HUES48 (cell line): ENCODE measurements around the gene NOL11.
"Not testable (repeated sequence)": the region's sequence is repeated elsewhere in the genome, so short reads cannot be mapped to it uniquely, and the experiment has no call there.

Experiments used
- H3K27ac ChIP-seq: one replicate; pipeline ENCODE4 v1.7.0; 2013; ENCODE audit warnings: low read depth, low read length, inconsistent platforms
- H3K27me3 ChIP-seq: 2 replicates; pipeline ENCODE4 v1.6.1; 2013; ENCODE audit warnings: mild to moderate bottlenecking, low read length; ENCODE audit not compliant: control insufficient read depth, insufficient read depth
- H3K36me3 ChIP-seq: 2 replicates; pipeline ENCODE4 v1.6.1; 2013; ENCODE audit warnings: low read length; ENCODE audit not compliant: control insufficient read depth, insufficient read depth
- H3K4me1 ChIP-seq: 2 replicates; pipeline ENCODE4 v1.6.1; 2013; ENCODE audit warnings: mild to moderate bottlenecking, low read length; ENCODE audit not compliant: control insufficient read depth, insufficient read depth
- H3K4me3 ChIP-seq: 2 replicates; pipeline ENCODE4 v1.5.1; 2013; ENCODE audit warnings: mild to moderate bottlenecking, low read depth, low read length
- H3K9ac ChIP-seq: 2 replicates; pipeline ENCODE4 v1.6.1; 2013; ENCODE audit warnings: mild to moderate bottlenecking, low read depth, low read length, moderate library complexity
- H3K9me3 ChIP-seq: 2 replicates; pipeline ENCODE4 v1.6.1; 2013; ENCODE audit warnings: low read length; ENCODE audit not compliant: control insufficient read depth, insufficient read depth

Gene NOL11

GRCh38 chr17:67754686-67755085, 37.0 kb downstream of the NOL11 start:
- not testable (repeated sequence) for H3K9me3 ChIP-seq, H3K27ac ChIP-seq, H3K4me3 ChIP-seq, H3K27me3 ChIP-seq, H3K9ac ChIP-seq
- Histone ChIP-seq H3K36me3 (peaks cover 17% of the 10 kb centered on the region), H3K4me1 (peaks cover 24% of the 10 kb centered on the region)

DNA sequence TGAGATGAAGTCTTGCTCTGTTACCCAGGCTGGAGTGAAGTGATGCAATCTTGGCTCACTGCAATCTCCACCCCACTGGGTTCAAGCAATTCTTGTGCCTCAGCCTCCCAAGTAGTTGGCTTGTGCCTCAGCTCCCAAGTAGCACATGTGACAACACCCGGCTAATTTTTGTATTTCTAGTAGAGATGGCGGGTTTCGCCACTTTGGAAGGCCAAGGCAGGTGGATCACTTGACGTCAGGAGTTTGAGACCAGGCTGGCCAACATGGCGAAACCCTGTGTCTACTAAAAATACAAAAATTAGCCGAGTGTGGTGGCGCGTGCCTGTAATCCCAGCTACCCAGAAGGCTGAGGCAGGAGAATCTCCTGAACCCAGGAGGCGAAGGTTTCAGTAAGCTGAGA, 39.0 kb downstream of the NOL11 start:
- not testable (repeated sequence) for H3K36me3 ChIP-seq, H3K27me3 ChIP-seq, H3K9ac ChIP-seq, H3K4me3 ChIP-seq, H3K9me3 ChIP-seq, H3K27ac ChIP-seq
- H3K4me1 ChIP-seq: peaks cover 13% of the 10 kb centered on the region

DNA sequence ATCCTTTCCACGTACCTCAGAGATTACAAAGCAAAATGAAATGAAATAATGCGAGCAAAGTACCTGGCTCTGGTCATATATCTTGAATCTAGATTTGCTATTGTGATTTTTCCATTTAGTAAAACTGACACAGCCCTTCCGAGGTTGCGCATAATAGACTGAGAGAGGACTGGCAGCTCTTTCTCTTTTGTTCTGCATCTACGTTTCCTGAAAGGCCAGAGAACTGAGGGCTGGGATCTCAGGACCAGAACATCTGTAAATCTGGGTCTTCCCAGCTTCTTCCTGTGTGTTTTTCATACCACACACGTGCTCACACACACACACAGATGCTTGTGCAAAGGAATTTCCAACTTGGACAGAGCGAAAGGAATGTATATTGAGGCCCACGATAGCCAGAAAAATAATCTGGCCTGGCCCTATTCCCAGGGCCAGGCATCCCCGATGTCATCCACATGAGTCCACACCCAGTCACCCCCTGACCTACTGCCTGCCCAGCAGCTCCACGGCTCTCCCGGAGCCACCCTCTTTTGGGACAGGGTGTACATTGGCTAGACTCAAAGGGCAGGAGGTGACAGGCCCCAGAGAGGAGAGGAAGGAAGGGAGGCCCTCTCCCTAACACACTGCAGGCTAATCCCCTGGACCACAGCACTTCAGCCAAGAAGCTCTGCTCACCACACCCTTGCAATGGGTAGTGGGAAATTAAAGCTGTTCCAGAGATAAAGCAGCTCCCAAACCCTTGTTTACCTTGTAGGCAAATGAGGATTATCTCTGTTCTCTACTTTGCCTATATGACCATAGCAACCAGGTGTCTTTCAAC, 41.8 kb downstream of the NOL11 start:
- no peaks in the 10 kb centered on the region for H3K9me3 ChIP-seq
- H3K4me3 ChIP-seq: no peak overlapping the region
- peak overlapping the region; percentile 25 for H3K27ac ChIP-seq
- no peaks in the 10 kb centered on the region for H3K36me3 ChIP-seq
- H3K27me3 ChIP-seq: no peaks in the 10 kb centered on the region
- peaks cover 9% of the 10 kb centered on the region; the same call in 1 of the 2 replicates for H3K4me1 ChIP-seq
- no peak overlapping the region for H3K9ac ChIP-seq

DNA sequence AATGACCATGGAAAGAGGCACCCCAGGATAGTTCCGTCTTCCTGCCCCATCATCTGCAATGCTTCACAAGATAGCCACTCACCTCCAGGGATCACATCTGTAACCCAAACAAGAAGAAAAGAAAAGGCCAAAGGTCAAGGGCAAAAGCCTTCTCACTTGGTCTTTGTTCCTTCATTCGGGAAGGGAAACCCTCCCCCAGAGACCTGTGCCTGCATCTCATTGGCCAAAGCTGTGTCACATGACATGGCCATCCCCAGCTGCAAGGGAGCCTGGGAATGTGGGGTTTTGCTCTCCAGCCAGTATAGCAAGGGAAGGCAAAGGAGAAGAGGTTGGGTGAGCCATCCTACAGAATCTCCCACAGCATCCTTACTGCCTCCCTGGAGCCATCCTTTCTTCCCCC, 47.9 kb downstream of the NOL11 start:
- Histone ChIP-seq H3K9me3 (no peaks in the 10 kb centered on the region), H3K4me3 (no peak overlapping the region), H3K36me3 (no peaks in the 10 kb centered on the region), H3K27me3 (no peaks in the 10 kb centered on the region), H3K27ac (no peak overlapping the region), H3K4me1 (no peaks in the 10 kb centered on the region), H3K9ac (no peak overlapping the region)

DNA sequence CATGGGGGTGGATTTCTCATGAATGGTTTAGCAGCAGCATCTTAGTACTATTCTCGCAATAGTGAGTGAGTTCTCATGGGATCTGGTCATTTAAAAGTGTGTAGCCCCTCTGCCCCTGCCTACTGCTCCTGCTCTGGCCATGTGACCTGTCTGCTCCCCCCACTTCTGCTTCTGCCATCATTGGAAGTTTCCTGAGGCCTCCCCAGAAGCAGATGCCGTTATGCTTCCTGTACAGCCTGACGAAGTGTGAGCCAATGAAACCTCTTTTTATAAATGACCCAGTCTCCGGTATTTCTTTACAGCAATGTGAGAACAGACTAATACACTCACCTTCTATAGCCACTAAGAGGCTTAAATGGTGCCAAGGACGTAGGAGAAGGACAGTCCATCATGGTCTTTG, 51.5 kb downstream of the NOL11 start:
- no peaks in the 10 kb centered on the region for H3K4me1 ChIP-seq
- H3K9ac ChIP-seq: no peak overlapping the region
- H3K27ac ChIP-seq: no peak overlapping the region
- no peaks in the 10 kb centered on the region for H3K36me3 ChIP-seq
- no peaks in the 10 kb centered on the region for H3K9me3 ChIP-seq
- H3K27me3 ChIP-seq: no peaks in the 10 kb centered on the region
- no peak overlapping the region for H3K4me3 ChIP-seq

DNA sequence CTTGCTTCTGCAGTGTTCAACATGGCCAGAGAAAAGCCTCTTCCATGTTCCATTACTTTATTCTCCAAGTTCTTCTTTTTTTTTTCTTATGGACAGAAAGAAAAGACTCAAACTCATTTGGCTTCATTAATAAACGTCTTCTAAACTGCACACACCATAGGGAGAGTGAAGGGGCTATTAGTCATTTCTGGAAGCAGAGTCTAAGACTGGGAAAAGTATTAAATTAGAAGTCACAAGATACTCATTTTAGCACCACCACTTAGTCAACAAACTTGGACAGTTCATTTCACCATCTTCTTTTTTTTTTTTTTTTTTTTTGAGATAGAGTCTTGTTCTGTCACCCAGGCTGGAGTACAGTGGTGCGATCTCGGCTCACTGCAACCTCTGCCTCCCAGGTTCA, 52.8 kb downstream of the NOL11 start:
- H3K4me1 ChIP-seq: no peaks in the 10 kb centered on the region
- H3K9ac ChIP-seq: no peak overlapping the region
- no peaks in the 10 kb centered on the region for H3K27me3 ChIP-seq
- H3K27ac ChIP-seq: no peak overlapping the region
- no peaks in the 10 kb centered on the region for H3K36me3 ChIP-seq
- no peak overlapping the region for H3K4me3 ChIP-seq
- no peaks in the 10 kb centered on the region for H3K9me3 ChIP-seq

DNA sequence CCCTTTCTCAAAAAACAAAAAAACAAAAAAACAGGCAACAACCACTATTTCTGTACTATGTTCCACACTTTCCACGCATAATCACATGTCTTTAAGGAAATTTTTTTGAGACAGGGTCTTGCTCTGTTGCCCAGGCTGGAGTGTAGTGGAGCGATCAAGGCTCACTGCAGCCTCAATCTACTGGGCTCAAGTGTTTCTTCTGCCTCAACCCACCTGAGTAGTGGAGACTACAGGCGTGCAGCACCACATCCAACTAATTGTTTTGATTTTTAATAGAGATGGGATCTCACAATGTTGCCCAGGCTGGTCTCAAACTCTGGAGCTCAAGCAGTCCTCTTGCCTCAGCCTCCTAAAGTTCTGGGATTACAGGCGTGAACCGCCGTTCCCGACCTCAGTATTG, 54.9 kb downstream of the NOL11 start:
- no peaks in the 10 kb centered on the region for H3K36me3 ChIP-seq
- H3K4me3 ChIP-seq: no peak overlapping the region
- H3K9ac ChIP-seq: no peak overlapping the region
- H3K27me3 ChIP-seq: no peaks in the 10 kb centered on the region
- H3K4me1 ChIP-seq: no peaks in the 10 kb centered on the region
- no peak overlapping the region for H3K27ac ChIP-seq
- H3K9me3 ChIP-seq: no peaks in the 10 kb centered on the region

GRCh38 chr17:67773246-67773645, 55.5 kb downstream of the NOL11 start:
- H3K9ac ChIP-seq: no peak overlapping the region
- no peaks in the 10 kb centered on the region for H3K4me1 ChIP-seq
- H3K27ac ChIP-seq: no peak overlapping the region
- no peak overlapping the region for H3K4me3 ChIP-seq
- no peaks in the 10 kb centered on the region for H3K27me3 ChIP-seq
- H3K9me3 ChIP-seq: no peaks in the 10 kb centered on the region
- no peaks in the 10 kb centered on the region for H3K36me3 ChIP-seq

- Histone ChIP-seq H3K4me1 (peaks cover 4% of the 10 kb centered on the region; the same call in 1 of the 2 replicates), H3K27ac (no peak overlapping the region), H3K4me3 (no peak overlapping the region), H3K9me3 (no peaks in the 10 kb centered on the region), H3K9ac (no peak overlapping the region), H3K27me3 (no peaks in the 10 kb centered on the region), H3K36me3 (no peaks in the 10 kb centered on the region)
Measured at GRCh38 chr17:67779098-67779672, 61.4 kb downstream of the NOL11 start.

- Histone ChIP-seq H3K9me3 (no peaks in the 10 kb centered on the region), H3K9ac (no peak overlapping the region), H3K4me1 (no peaks in the 10 kb centered on the region), H3K27me3 (no peaks in the 10 kb centered on the region), H3K36me3 (no peaks in the 10 kb centered on the region), H3K27ac (no peak overlapping the region), H3K4me3 (no peak overlapping the region)
Measured at GRCh38 chr17:67784364-67785121, 66.8 kb downstream of the NOL11 start.

- no peaks in the 10 kb centered on the region for H3K36me3 ChIP-seq
- no peaks in the 10 kb centered on the region for H3K4me1 ChIP-seq
- no peak overlapping the region for H3K9ac ChIP-seq
- no peaks in the 10 kb centered on the region for H3K27me3 ChIP-seq
- no peak overlapping the region for H3K27ac ChIP-seq
- no peak overlapping the region for H3K4me3 ChIP-seq
- no peaks in the 10 kb centered on the region for H3K9me3 ChIP-seq
Measured at GRCh38 chr17:67785122-67785477, 67.4 kb downstream of the NOL11 start.
